Spleen (tissue), 11 donors: Measurements from ENCODE around the gene PTPRN2. TPM values are rescaled to one million over a fixed set of nuclear protein-coding genes. Genes with fewer than 3 reads are reported as not detected.

Experiments
- DNase-seq: peaks from one replicate; pipeline ENCODE4 v3.0.0-alpha.2; 2020
- H3K27ac ChIP-seq, 8 donors: fragments of 200-600 bp; sonication (generic) in 7 of 8; 1 replicate in 4 of 8; 2 replicates in 4 of 8; pipeline versions ENCODE4 v1.5.0 to v1.8.0; 2016 to 2021; ENCODE audit warnings: inconsistent platforms in 4 of 8, mild to moderate bottlenecking in 4 of 8, moderate library complexity in 1 of 8
- H3K27me3 ChIP-seq, 7 donors: fragments of 200-600 bp; sonication (generic) in 6 of 7; replicated peaks in 1 of 7; 1 replicate in 4 of 7; 2 replicates in 3 of 7; pipeline versions ENCODE4 v1.5.0 to v1.8.0; 2016 to 2021; ENCODE audit warnings: inconsistent platforms in 3 of 7, mild to moderate bottlenecking in 1 of 7
- H3K36me3 ChIP-seq, 6 donors: fragments of 200-600 bp; sonication (generic) in 5 of 6; 1 replicate in 4 of 6; 2 replicates in 2 of 6; pipeline versions ENCODE4 v1.5.0 to v1.8.0; 2016 to 2021; ENCODE audit warnings: inconsistent platforms in 2 of 6
- H3K4me1 ChIP-seq, 6 donors: fragments of 200-600 bp; sonication (generic) in 5 of 6; 1 replicate in 3 of 6; 2 replicates in 3 of 6; pipeline versions ENCODE4 v1.5.0 to v1.8.0; 2016 to 2021; ENCODE audit warnings: inconsistent platforms in 3 of 6
- H3K4me3 ChIP-seq, 8 donors: fragments of 200-600 bp; sonication (generic) in 7 of 8; 1 replicate in 4 of 8; 2 replicates in 4 of 8; pipeline versions ENCODE4 v1.5.0 to v1.8.0; 2016 to 2021; ENCODE audit warnings: inconsistent platforms in 4 of 8, mild to moderate bottlenecking in 4 of 8, moderate library complexity in 2 of 8
- H3K9me3 ChIP-seq, 8 donors: fragments of 200-600 bp; sonication (generic) in 7 of 8; 1 replicate in 4 of 8; 2 replicates in 4 of 8; pipeline versions ENCODE4 v1.5.0 to v1.8.0; 2016 to 2021; ENCODE audit warnings: inconsistent platforms in 4 of 8
- POLR2A ChIP-seq, 3 donors: fragments of 450-650 bp; IDR thresholded peaks; one replicate each; pipeline ENCODE4 v1.5.1; 2017; ENCODE audit warnings: antibody characterized with exemption in 3 of 3, mild to moderate bottlenecking in 1 of 3
- POLR2AphosphoS5 ChIP-seq, 3 donors: sonication (generic); formaldehyde crosslinking; IDR thresholded peaks; one replicate each; pipeline ENCODE4 v1.5.1; 2017; ENCODE audit warnings: antibody characterized with exemption in 3 of 3
- WGBS, 5 donors: extraction: QIAGEN DNeasy Blood & Tissue Kit in 3 of 5; methylation state at CpG; one replicate each; pipeline versions ENCODE4 v1.1.5 to v1.1.7; 2013 to 2018; 5-methylcytosine and 5-hydroxymethylcytosine counted together
- intact Hi-C: fragments of 100-400 bp; cut with DNase I; formaldehyde crosslinking; loops from one replicate; pipeline ENCODE4 v1.15.0; 2023; ENCODE audit warnings: low total_unique reads
- polyA plus RNA-seq, 3 donors: library from polyadenylated mRNA; stranded (reverse); fragments of 200-250 nt; gene quantifications; one replicate each; pipeline ENCODE4 v1.2.1, GENCODE V29; 2013
- total RNA-seq, 7 donors: library from RNA; depleted of rRNA in 3 of 7; stranded (reverse); fragments of >200 nt in 3 of 7; fragmentation: NEBNext Ultra II Directional in 4 of 7; extraction: Animal tissue kit (Norgen Biotek cat#: 25700) in 4 of 7; gene quantifications; one replicate each; pipeline versions ENCODE4 v1.1.0 to v1.2.1, GENCODE V29; 2016 to 2021
- TF ChIP-seq, protein P1 (sequence below), 11 experiments: fragments of 200-600 bp in 7 of 11; fragments of 450-650 bp in 4 of 11; sonication (generic) in 4 of 11; IDR thresholded peaks in 8 of 11; conservative IDR thresholded peaks in 3 of 11; 1 replicate in 7 of 11; 2 replicates in 4 of 11; pipeline versions ENCODE4 v1.4.0 to v1.8.0; 2016 to 2021; ENCODE audit warnings: antibody characterized with exemption in 11 of 11, inconsistent platforms in 4 of 11, mild to moderate bottlenecking in 1 of 11
- donor health status: healthy with polysubstance abuse.
- donor health status: DM: no; HTN: no; CAD: no; lungs with moderate emphysema.
- donor health status: DM: no; HTN: no; CAD: no.
- donor health status: Bipolar disorder and iron deficiency.
- donor health status: healthy.
- donor health status: DM: no; HTN: no; CAD: no.
- donor health status: DM: yes; HTN: yes; CAD: no.

Gene PTPRN2
- total and polyA plus RNA-seq, 10 donors: 7.0 to 22.8 (median 16.8) TPM

- DNase-seq: no peak
- Histone ChIP-seq H3K36me3 (no peaks in the 10 kb centered on the region), H3K4me1 (peaks cover 18 to 67% (median 52%) of the 10 kb centered on the region in 6 donors), H3K27ac (no peak overlapping the region), H3K27me3 (peaks cover 29 to 99% (median 94%) of the 10 kb centered on the region in 7 donors), H3K9me3 (no peaks in the 10 kb centered on the region), H3K4me3 (no peak overlapping the region)
- intact Hi-C loops: no loop called here
- no peak for TF ChIP-seq POLR2A (IDR thresholded peaks at IDR 0.05)
- no peak for TF ChIP-seq POLR2AphosphoS5 (IDR thresholded peaks at IDR 0.05)
- TF ChIP-seq, protein P1, sequence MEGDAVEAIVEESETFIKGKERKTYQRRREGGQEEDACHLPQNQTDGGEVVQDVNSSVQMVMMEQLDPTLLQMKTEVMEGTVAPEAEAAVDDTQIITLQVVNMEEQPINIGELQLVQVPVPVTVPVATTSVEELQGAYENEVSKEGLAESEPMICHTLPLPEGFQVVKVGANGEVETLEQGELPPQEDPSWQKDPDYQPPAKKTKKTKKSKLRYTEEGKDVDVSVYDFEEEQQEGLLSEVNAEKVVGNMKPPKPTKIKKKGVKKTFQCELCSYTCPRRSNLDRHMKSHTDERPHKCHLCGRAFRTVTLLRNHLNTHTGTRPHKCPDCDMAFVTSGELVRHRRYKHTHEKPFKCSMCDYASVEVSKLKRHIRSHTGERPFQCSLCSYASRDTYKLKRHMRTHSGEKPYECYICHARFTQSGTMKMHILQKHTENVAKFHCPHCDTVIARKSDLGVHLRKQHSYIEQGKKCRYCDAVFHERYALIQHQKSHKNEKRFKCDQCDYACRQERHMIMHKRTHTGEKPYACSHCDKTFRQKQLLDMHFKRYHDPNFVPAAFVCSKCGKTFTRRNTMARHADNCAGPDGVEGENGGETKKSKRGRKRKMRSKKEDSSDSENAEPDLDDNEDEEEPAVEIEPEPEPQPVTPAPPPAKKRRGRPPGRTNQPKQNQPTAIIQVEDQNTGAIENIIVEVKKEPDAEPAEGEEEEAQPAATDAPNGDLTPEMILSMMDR (IDR thresholded peaks at IDR 0.05 in 8 of 11, conservative IDR thresholded peaks at IDR 0.05 in 3 of 11): no peak
- 15 to 31% (median 19%) methylated on average over 5 of the region's 5 CpGs for WGBS, 5 donors
These were observed 900.5 kb downstream of the PTPRN2 start for GRCh38 chr7:157687158-157687557.

- H3K4me1 ChIP-seq: peaks cover 16 to 59% (median 46%) of the 10 kb centered on the region in 6 donors
- TF ChIP-seq, protein P1 (IDR thresholded peaks at IDR 0.05 in 8 of 11, conservative IDR thresholded peaks at IDR 0.05 in 3 of 11): no peak
- TF ChIP-seq POLR2A (IDR thresholded peaks at IDR 0.05) (no peak), POLR2AphosphoS5 (IDR thresholded peaks at IDR 0.05) (no peak)
- no peaks in the 10 kb centered on the region for H3K9me3 ChIP-seq
- no peaks in the 10 kb centered on the region for H3K36me3 ChIP-seq
- 2 to 7% (median 4%) methylated on average over 13 of the region's 13 CpGs for WGBS, 5 donors
- H3K27me3 ChIP-seq: peaks cover 28 to 99% (median 90%) of the 10 kb centered on the region in 7 donors
- no peak overlapping the region for H3K27ac ChIP-seq
- intact Hi-C loops: no loop called here
- DNase-seq: no peak
- no peak overlapping the region for H3K4me3 ChIP-seq
These were observed 901.2 kb downstream of the PTPRN2 start for GRCh38 chr7:157686285-157686894.

DNA sequence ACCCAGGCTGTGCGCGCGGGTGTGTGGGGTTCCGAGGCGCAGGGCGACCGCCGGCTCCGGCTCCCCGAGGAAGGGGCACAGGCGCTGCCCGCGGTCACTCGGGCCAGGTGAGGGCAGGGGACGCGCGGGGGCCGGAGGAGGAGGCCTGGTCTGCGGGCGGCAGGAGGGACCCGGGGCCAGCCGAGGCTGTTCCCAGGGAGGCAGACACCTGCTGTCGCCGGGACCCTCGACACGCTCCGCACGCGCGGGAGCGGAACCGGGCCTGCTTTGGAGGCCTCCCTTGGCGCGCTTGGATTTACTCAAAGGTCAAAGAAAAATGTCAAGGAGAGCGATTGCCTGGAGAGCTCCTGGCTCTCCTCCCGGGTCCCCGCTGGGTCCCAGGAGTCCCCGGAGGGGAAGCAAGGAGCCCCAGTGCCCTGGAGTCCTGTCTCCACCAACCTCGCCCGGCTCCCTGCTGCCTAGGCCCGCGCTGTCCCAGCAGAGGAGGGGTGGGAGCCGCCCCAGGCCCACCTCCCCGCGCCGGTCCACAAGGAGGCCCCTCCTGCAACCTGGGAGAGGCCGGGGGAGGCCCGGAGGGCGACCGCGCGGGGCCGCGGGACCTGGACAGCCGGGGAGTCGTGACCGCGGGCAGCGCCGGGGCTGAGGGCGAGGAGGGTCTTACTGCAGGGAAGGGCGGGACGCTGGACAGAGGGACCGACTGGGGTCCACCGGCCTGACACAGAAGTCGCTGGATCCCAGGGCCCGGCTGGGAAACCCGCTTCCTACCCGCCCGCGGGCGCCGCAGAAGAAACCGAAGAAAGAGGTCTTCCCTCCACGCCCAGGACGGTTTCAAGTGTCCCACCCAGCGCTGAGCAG is 902.0 kb downstream of the PTPRN2 start:
- Histone ChIP-seq H3K27ac (no peak overlapping the region), H3K9me3 (no peaks in the 10 kb centered on the region), H3K4me1 (peaks cover 14 to 53% (median 42%) of the 10 kb centered on the region in 6 donors), H3K36me3 (no peaks in the 10 kb centered on the region), H3K4me3 (peak overlapping the region in 1 of 8 donors; percentile 46), H3K27me3 (peaks cover 28 to 100% (median 92%) of the 10 kb centered on the region in 7 donors)
- WGBS, 5 donors: 3 to 7% (median 7%) methylated on average over 26 to 77 of the region's 77 CpGs
- intact Hi-C loops: no loop called here
- DNase-seq: peak; percentile 66
- no peak for TF ChIP-seq POLR2AphosphoS5 (IDR thresholded peaks at IDR 0.05)

- no peak overlapping the region for H3K27ac ChIP-seq
- 3 to 13% (median 5%) methylated on average over 3 to 72 of the region's 72 CpGs for WGBS, 5 donors
- peaks cover 28 to 100% (median 90%) of the 10 kb centered on the region in 7 donors for H3K27me3 ChIP-seq
- H3K9me3 ChIP-seq: no peaks in the 10 kb centered on the region
- TF ChIP-seq POLR2A (IDR thresholded peaks at IDR 0.05) (no peak), POLR2AphosphoS5 (IDR thresholded peaks at IDR 0.05) (no peak)
- TF ChIP-seq, protein P1 (IDR thresholded peaks at IDR 0.05 in 8 of 11, conservative IDR thresholded peaks at IDR 0.05 in 3 of 11): no peak
- peak; percentile 63 for DNase-seq
- no peaks in the 10 kb centered on the region for H3K36me3 ChIP-seq
- peaks cover 12 to 47% (median 36%) of the 10 kb centered on the region in 6 donors for H3K4me1 ChIP-seq
- intact Hi-C loops: no loop called here
- peak overlapping the region in 3 of 8 donors; percentile 4 to 46 (median 4) for H3K4me3 ChIP-seq
These were observed 902.7 kb downstream of the PTPRN2 start for GRCh38 chr7:157684909-157685429.
